ENCODE results near the gene CD47.

The CD47 gene

DNA sequence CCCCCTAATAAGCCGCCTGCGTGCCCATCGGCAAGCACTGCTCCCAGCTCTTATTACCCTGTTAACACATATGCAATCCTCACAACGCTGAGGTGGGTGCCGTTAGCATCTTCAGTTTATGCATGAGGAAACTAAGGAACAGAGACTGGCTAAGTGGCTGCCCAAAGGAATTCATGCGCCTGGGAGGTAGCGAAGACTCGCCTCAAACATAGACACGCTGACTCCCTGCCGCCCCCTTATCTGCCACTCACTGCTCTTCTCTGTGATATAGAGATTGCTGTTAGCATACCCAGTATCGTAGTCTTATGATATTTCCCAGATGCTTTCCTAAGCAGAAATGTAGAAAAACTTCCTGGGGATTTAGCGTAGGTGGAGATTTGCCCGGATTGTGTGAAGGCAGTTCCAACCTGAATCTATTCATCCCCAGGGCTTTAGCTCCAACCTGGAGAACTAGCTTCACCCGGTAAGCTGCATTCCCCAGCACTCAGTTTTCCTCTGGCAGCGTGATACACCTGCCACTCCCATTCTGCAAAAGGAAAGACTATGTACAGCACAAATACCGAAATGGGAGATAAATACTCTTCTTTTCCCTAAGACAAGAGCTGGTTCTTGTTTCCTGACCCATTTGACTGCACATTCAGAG lies 23.7 kb upstream of the CD47 start:
- no peak for DNase-seq

DNA sequence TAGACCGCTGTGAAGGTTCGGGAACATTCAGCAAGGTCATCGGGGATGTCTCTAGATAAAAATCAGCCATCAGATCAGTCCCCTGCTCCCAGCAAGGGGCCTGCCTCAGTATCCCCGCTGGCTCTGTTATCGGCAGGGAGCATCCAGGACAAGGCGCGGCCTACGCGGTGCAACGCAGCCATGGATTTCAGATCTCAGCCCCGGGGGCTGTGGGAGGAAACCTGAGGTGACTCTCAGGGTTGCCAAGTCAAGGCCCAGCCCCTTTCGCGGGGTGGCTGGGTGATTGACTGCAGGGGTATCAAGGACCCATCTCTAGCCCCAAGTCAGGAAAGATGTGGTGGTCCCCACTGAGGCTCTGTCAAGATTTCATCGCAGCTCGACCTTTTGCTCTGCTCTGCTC lies 23.1 kb upstream of the CD47 start:
- DNase-seq = no peak

- no peak for DNase-seq
Measured at GRCh38 chr3:108110934-108111333, 20.1 kb upstream of the CD47 start.

GRCh38 chr3:108108416-108108815 lies 17.6 kb upstream of the CD47 start:
- no peak for DNase-seq

- DNase-seq = no peak
Measured at GRCh38 chr3:108106449-108106848, 15.6 kb upstream of the CD47 start.

- DNase-seq = no peak
Measured at GRCh38 chr3:108106031-108106430, 15.2 kb upstream of the CD47 start.

- DNase-seq = no peak
Measured at GRCh38 chr3:108103886-108104797, 13.3 kb upstream of the CD47 start.

DNA sequence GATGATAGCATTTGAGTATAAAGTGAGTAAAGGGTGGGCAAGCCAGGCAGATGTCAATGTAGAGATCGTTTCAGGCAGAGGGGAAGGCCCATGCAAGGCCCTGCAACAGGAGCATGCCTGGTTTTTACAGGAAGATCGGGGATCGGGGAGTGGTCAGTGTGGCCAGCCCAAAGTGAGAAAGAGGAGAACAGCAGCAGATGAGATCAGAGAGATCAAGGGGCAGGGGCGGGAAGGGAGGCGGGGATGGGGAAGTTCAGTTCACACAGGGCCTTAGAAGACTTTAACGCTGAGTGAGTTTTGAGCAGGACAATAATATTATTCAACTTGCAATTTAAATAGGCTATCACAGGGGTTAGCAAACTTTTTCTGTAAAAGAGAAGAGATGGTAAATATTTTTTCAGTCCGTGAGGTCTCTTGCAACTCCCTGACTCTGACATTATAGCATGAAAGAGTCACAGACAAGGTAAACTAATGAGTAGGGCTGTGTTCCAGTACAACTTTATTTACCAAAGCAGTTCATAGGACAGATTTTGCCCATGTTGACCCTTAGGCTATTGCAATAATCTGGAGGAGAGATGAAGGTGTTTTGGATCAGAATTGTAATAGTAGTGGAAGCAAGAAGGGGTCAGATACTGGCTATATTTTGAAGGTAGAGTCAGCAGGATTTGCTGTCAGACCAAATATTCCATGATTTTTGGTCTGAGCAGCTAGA lies 12.4 kb upstream of the CD47 start:
- DNase-seq = no peak

GRCh38 chr3:108102420-108103039 lies 11.7 kb upstream of the CD47 start:
- no peak for DNase-seq

DNA sequence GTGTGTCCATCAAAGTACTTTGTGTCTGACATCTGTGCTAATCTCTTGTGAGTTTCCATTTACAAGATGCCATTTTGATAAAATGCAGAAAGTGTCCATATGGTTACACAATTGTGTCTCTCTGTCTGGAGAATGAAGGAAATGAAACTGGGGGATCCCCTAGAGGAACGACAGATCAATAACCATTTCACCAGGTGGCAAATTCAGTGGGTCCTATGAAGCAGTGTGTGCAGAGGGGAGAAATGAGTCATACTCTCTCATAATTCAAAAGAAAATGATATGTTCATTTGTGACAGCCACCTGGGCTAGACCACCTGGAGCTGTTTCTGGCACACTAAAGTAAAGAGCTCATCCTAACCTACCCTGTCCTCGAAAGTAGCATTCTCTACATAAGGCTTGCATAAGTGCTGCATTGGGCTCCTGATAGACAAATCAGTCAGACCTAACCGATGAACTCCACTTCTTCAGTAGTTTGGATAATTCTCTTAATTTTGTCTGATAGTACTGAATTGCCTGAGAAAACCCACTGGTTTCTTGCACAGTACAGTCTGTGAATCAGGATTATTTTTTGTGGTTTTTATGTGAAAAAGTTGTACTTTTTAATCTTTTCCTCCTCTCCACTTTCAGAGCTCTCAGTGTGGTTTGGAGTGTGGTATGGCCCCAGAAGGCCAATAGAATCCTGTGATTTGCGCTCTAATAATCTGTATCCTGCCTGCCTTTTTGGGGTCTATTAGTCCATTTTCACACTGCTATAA lies 10.3 kb upstream of the CD47 start:
- peak in 1 of 2 experiments; percentile 66 for DNase-seq

DNA sequence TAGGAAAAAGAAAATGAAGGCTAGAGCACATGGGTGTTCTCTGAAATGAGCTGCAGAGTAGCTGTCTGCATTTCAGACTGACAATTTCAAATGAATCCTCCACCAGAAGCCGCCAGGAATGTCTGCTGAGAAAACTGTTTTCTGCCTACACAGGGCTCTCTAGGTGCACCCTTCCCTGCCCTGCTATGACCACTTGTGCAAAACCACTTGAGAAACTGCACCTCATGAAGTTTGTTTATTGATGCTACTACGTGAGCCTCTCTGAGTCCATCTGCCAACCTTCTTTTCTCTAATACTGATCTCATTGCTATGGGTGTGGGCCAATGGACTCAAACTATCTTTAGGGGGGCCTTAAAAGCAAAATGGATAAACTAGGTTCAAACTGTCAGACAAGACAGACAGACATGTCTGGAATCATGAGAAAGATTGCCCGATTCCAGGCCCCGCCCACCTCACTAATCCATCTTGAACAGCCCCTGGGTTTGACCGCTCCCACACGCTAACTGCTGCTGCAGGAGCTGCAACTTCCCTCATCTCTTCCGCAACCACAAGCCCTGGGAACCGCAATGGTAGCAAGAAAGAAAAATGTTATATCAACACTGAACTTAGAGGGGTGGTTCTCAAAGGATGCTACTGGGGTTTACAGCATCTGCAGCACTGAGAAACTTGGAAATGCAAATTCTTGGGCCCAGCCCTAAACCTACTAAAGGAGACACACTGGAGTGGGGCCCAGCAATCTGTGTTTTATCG lies 9.0 kb upstream of the CD47 start:
- no peak for DNase-seq

DNA sequence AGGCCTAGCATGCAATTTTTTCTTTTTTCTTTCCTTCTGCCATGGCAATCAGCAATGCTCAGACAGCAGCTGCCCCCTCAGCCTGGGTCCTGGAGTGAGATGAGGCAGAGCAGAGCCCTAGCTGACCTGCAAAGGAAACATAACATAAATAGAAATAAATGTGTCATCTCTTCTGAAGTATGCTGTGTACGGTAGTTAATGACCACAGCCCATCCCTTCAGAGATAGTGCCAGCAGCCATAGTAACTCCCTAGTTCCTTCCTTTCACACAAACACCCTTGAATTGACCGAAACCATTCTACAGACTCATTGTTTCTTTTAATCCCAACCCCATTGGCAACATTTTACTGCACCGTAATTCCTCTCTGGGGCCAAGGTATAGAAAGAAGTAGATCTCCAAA lies 8.4 kb upstream of the CD47 start:
- DNase-seq = no peak

DNA sequence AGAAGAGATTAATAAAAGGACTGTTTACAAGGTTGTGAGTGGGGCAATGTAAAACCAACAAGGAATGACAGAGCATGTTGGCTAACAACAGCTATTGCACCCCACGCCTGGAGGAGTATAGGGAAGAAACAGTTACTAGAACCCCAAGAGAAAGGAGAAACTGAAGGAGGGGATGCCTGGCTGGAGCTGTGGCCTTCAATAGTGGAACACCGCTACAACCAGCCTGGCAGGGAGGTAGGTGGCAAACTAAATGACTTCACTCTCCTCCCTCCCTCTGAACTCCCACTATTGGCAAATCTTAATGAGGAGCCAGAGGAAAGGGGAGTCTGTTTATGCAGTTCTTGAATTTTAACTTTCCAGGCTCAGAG lies 7.2 kb upstream of the CD47 start:
- no peak for DNase-seq

- DNase-seq = no peak
Measured at GRCh38 chr3:108097322-108098002, 6.6 kb upstream of the CD47 start.

DNA sequence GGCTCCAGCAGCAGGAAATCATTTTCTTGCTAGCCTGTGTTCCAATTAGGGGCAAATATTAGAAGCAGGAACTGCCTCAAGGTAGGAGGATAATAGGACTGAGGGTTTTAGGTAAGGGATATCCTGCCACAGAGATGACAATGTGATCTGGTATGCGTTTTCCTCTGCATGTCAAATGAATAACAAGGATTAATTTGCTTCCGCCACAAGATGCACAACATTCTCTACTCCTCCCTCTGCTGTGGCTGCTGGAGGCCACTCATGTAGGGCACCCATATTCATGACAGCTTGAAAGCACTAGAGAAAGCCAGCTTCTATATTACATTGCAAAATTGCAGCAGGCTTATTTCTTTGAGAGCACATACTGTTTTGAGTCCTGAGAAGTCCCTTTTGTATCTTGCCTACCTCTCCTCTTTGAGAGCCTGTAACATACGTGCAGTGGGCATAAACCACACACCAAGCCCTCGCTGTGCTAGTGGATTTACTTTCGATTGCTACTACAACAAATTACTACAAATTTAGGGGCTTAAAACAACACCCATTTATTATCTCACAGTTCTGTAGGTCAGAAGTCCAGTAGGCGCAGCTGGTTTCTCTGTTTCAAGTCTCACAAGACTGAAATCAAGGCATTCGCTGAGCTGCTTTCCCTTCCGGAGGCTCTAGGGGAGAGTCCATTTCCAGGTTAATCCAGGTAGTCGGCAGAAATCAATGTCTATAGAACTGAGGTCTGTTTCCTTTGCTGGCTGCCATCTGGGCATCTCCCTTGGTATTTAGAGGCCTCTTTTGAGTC lies 5.9 kb upstream of the CD47 start:
- no peak for DNase-seq

- peak in 1 of 2 experiments; percentile 48 for DNase-seq
Measured at GRCh38 chr3:108093616-108094015, 2.8 kb upstream of the CD47 start.

DNA sequence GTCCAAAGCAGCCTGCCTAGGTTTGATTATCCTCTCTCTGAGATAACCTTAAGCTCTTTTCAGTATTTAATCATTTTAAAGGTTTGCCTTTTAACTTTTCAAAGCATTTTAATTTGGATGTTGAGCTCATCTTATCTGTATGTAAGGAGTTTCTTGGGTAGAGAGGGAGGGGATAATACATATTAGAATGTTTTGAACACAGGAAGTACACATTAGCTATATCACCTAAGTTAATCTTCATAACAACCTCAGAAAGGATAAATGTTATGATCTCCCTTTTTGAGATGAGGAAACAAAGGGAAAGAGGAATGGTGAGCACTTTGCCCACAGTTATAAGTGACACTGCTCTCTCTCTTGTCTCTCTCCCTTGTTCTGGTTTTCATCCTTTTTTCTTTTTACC lies 2.2 kb upstream of the CD47 start:
- DNase-seq = no peak

GRCh38 chr3:108092501-108092900 lies 1.7 kb upstream of the CD47 start:
- no peak for DNase-seq

GRCh38 chr3:108091498-108092250 lies 843 bp upstream of the CD47 start:
- peak; percentile 27 to 48 for DNase-seq
